GM19351 (cell line): Measurements from ENCODE around the gene PCGF2.

Experiments used
- ATAC-seq: cut with Tn5 transposase; IDR thresholded peaks from one replicate; pipeline ENCODE4 v1.9.1; 2021; ENCODE audit warnings: mild to moderate bottlenecking, moderate library complexity; ENCODE audit not compliant: unreplicated experiment

PCGF2 gene

DNA sequence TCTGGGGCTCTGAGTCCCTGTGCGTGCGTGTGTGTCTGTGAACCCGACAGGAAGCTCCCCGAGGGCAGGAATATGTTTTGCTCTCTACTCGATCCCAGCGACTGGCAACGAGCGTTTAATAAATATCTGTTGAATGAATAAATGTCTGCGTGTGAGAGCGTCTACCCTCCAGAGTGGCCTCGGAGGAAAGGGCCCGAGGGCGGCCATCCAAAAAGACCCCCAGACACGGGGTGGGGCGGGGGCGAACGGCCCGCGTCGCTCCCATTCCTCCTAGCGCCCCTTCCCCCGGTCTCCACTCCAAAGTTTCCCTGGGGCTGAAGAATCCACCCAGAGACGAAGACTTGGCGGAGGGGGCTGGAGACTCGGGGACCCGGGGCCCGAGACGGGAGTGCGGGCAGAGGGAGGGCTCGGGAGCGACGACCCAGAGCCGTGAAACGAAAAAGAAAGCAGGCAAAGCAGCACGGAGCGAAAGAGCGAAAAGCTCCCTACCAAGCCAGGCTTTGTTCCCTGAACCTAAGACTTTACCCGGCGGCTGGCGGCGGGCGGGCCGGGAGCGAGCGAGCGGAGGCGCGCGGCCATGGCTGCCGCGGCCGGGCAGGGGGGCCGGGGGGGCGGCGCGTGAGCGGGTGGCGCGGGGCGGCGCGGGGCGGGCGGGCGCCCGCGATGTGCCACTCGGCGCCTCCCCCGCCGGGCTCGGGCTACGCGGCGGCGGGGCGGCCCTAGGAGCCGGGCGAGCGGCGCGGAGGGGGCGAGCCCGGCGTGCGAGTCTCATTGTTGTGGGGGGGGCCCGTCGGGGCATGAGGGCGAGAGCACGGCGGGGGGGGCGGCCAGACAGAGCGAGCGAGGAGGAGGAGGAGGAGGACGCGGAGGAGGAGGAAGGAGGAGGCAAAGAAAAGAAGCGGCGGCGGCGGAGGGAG lies 43.3 kb downstream of the PCGF2 start, which contains the start of gene MLLT6:
Gene MLLT6, plus strand, starts transcription at position 668 of the 917 bp plus-strand sequence. CDS start 360 bp downstream, outside the sequence.
- ATAC-seq = no peak

DNA sequence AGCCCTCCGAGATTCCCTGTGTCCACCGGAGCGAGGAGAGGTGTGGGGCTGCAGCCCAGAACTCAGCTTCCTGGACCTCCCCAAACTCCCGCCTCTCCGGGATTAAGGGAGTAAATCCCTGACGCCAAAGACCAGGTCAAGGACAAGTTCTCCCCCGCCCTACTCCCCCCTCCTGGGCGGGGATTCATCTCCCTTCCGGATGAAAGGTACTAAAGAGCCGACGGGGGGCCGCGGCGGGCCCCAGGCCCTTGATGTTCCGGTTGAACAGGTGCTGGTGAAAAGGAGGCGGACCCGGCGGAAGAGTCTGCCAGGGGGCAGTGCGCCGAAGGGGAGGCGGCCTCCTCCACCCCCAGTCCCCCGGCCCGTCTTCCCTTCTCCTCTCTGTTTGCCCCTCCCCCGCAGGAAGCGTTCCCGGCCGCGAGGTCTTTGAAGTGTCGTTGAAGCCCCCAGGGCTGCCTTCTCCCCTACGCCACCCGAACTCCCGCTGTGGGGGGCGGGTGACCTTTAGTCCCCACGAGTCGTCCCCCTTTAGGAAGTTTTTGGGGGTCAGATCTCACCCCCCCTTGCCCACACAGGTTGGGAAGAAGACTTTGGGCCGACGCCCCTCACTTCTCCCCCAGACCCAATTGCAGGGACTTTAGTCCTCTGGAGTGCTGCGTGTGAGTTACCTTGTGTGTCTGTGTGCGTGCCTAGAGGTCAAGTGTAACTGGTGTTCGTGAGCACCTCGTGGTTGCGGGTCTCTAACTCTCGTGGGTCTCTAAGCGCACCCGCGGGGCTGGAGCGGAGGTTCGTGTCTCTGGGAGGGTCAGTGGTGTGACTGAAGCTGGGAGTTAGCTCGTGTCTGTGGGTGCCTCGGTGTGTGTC lies 44.2 kb downstream of the PCGF2 start:
- ATAC-seq = no peak

DNA sequence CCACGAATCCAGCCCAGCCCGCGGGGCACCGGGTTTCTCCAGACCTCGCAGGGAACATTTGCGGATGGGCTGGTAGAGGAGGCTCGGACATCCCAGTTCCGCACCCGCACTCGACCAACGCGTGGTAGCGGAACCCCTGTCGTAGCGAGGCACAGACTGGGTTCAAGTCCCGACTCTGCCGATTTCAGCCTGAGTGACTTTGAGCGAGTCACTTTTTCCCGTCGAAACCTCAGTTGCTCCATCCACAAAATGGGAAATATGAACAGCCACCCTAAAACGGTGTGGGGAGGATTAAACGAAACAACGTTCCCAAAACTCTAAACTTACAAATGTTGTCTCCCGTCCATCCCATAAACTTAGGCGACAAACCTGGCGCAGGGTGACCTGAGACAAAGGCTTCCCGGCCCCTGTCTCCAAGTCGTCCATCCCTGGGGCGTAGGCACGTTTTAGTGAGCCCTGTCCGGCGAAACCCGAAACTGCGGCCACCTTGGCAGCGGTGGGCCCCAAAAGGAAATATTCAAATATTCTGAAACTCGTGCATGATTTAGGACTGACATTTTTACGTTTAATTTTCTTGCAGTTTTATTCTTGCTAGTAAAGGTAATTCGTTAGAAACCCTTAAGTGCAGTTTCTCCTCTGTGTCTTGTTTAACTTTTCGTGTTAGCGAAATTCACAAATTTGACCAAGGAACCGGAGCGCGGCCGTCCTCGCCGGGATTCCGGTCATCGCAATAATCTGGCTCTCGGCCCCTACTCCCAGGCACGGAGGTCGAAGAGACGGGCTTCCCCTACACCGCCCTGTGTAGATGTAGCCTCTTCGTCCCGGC lies 45.0 kb downstream of the PCGF2 start:
- ATAC-seq = no peak

GRCh38 chr17:38702166-38702915 lies 45.8 kb downstream of the PCGF2 start:
- ATAC-seq = peak; percentile 33

DNA sequence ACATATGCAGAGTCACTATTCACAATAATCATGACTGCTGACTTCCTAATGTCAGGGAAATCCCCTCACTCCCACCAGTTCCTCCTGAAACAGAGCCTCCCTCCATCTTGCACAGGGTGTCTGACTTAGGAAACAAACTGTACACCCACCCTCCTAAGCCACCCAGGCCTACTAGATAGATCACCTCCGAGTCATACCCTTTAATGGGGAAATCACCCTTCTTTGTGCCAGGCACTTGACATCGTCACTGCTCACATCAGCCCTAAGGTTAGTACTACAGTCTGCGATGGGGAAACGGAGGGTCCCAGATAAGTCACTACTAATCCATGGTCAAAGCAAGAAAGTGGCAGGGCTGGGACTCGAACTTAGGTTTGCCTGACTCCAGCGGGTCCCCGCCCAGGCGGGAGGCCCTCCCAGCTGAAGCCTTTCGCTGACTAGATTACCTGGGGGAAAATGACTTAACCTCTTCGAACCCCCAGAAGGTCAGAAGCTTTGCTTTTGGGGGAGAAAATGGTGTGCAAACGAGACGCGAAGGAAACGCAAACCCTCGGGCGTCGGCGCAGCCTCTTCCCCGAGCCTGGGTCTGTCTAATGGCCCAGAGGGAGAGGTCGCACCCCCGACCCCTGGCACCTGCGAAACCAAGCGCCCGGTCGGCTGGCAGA lies 46.5 kb downstream of the PCGF2 start:
- peak; percentile 36 for ATAC-seq

DNA sequence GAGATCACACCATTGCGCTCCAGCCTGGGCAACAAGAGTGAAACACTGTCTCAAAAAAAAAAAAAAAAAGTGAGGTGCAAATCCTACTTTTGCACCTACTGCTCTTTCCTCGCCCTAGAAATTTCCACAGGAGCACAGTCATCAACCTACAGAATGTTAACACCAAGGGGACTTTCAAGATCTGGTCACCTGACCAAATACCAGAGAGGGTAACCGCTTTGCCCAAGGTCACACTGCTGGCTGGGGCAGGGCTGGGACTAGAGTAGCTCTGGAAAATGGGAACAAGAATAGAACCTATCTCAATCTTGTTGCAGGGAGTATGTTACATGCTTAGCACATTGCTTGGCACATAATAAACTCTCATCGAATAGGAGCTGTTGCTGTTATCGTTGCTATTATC lies 49.4 kb downstream of the PCGF2 start:
- ATAC-seq = no peak

GRCh38 chr17:38697061-38697820 lies 50.9 kb downstream of the PCGF2 start:
- ATAC-seq = no peak

DNA sequence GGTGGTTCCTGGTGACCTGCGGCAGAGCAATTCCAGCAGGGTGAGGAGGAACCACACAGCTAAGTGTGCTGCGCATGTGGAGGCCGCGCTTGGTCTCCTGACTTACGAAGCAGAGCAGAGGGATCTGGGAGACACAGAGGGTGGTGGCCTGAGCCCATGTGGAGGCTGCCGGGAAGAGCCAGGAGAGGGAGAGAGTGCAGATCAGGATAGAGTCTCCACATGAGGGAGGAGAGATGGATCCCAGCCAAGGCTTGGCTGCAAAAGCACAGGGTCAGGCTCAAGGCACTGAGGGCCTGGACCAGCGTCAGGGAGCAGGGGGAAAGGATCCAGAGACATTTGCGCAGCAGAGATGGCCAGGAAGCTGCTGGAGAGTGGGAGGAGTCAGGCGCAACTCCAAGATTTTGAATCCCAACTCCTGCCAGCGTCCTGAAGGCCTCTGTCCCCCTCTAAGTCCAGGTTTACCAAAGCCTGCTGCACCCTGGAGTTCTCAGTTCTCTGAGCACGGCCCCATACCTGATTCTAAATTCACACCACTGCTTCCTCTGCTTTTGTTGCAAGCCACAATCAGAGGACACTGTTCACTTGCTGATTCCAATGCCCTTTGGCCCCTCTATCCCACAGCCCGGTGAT lies 54.3 kb downstream of the PCGF2 start:
- ATAC-seq = no peak

DNA sequence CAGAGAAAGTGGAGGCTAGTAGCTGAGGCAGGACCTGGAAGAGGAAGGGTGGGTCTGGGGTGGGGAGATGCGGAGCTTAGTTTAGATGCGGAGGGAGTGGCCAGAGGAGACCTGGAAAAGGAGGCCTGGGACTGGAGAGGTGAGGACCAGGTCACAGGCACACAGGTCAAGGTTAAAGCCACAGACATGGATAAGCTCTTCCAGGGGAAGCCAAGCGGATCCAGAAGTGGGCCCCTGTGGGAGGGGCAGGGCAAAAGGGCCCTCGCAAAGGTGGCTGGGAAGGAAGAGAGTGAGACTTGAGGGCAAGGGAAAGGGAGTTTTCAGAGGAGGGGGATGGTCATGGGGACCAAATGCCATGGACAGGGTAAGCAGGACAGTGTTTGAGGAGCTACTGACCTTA lies 57.0 kb downstream of the PCGF2 start:
- ATAC-seq = no peak

DNA sequence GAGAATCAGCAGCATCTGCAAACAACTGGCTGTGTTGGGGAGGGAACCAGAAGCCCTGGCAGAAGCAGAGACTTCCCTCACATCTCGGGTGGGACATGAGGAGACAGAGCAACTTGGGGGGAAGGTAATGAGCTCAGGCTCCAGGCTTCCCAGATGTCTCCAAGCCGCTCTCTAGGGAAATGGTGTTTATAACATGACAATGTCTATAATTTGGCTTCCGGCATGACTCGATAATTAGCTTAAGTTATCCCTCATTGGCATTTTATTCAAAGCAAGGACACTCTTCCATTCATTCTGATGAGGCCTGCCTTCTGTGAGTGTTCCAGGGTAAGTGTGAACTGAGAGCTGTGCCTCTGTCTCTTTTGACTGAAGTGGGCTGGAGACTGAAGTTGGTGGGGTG lies 57.8 kb downstream of the PCGF2 start:
- no peak for ATAC-seq

GRCh38 chr17:38687286-38687685 lies 60.9 kb downstream of the PCGF2 start:
- no peak for ATAC-seq

- no peak for ATAC-seq
Observed at GRCh38 chr17:38685491-38685890, 62.6 kb downstream of the PCGF2 start.
